GM19397 (cell line): ENCODE data around the gene KDM4B.
"Not testable (repeated sequence)": the region's sequence is repeated elsewhere in the genome, so short reads cannot be mapped to it uniquely, and the experiment has no call there.

Experiments used
- ATAC-seq: cut with Tn5 transposase; IDR thresholded peaks from one replicate; pipeline ENCODE4 v1.9.1; 2021; ENCODE audit warnings: mild to moderate bottlenecking, moderate library complexity; ENCODE audit not compliant: unreplicated experiment

The KDM4B gene

GRCh38 chr19:5147074-5147977 lies 178.4 kb downstream of the KDM4B start:
- ATAC-seq, result no peak

- ATAC-seq, result no peak
These were observed 179.3 kb downstream of the KDM4B start for GRCh38 chr19:5147978-5148793.

- ATAC-seq, result no peak
These were observed 179.9 kb downstream of the KDM4B start for GRCh38 chr19:5148794-5149190.

GRCh38 chr19:5149508-5149907 lies 180.6 kb downstream of the KDM4B start:
- ATAC-seq, result no peak

- ATAC-seq, result no peak
These were observed 181.3 kb downstream of the KDM4B start for GRCh38 chr19:5149932-5150901.

- ATAC-seq, result no peak
These were observed 182.2 kb downstream of the KDM4B start for GRCh38 chr19:5150902-5151741.

- ATAC-seq, result no peak
These were observed 183.3 kb downstream of the KDM4B start for GRCh38 chr19:5152013-5152763.

GRCh38 chr19:5152767-5153532 lies 184.0 kb downstream of the KDM4B start:
- no peak for ATAC-seq

GRCh38 chr19:5153601-5154128 lies 184.8 kb downstream of the KDM4B start:
- no peak for ATAC-seq

- no peak for ATAC-seq
These were observed 185.4 kb downstream of the KDM4B start for GRCh38 chr19:5154129-5154798.

- ATAC-seq, result no peak
These were observed 186.0 kb downstream of the KDM4B start for GRCh38 chr19:5154799-5155426.

- ATAC-seq, result no peak
These were observed 186.8 kb downstream of the KDM4B start for GRCh38 chr19:5155586-5156210.

GRCh38 chr19:5156231-5156986 lies 187.5 kb downstream of the KDM4B start:
- no peak for ATAC-seq

GRCh38 chr19:5157186-5157585 lies 188.3 kb downstream of the KDM4B start:
- ATAC-seq, result no peak

GRCh38 chr19:5158549-5159134 lies 189.7 kb downstream of the KDM4B start:
- not testable (repeated sequence) for ATAC-seq
